Hypothalamus (tissue), 51 donors: ENCODE data around the gene NLRC5.

ENCODE experiments used
- DNase-seq, 51 donors: peaks; one replicate each; lab custom pipeline; 2025; lab: John Stamatoyannopoulos, UW

Gene NLRC5

DNA sequence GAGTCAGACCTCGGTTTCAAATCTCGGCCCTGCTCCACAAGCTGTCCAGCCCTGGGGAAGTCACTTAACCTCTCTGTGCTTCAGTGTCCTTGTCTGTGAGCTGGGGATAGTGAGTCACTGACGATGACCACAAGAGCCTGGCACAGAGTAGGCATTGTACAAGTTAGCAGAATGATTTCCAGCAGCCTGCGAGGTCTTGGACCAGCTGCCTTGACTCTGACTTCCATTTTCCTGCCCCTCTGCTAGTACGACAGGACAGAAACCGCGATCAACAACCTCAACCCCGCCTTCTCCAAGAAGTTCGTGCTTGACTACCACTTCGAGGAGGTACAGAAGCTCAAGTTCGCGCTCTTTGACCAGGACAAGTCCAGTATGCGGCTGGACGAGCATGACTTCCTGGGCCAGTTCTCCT, 123.7 kb downstream of the NLRC5 start:
- DNase-seq, result peak in 9 of 51 donors; percentile 18 to 58 (median 31)

DNA sequence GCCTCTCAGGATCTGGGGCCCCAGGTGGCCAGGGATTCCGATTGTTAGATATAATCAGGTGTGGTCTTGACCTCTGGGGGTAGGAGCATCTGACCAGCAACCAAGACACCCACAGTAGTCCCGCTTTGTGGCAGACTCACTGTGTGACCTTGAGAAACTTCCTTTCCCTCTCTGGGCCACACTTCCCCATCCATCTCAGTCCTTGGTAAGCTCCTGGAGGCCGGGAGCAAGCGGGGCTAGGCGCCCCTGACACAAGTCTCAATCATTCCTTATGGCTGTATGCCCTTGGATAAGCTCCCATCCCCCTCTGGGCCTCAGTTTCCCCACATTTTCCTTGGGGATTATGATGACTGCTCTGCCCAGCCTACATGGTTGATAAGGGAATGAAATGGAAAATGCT, 124.3 kb downstream of the NLRC5 start:
- DNase-seq, result no peak

DNA sequence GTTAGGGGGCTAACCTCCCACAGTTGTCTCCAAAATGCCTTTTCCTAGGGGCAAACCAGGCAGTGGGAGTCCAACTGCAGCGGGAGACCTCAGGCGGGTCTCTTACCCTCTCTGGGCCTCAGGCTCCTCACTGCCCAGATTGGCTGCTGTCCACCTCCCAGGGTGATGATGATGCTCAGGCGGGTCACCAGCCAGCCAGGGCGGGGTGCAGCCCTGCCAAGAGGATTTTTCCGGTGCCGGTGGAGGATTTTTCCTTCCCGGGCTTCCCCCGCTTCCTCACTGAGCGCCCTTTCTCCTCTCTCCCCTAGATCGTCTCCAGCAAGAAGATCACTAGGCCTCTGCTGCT, 125.8 kb downstream of the NLRC5 start:
- peak in 3 of 51 donors; percentile 70 to 77 (median 76) for DNase-seq

DNA sequence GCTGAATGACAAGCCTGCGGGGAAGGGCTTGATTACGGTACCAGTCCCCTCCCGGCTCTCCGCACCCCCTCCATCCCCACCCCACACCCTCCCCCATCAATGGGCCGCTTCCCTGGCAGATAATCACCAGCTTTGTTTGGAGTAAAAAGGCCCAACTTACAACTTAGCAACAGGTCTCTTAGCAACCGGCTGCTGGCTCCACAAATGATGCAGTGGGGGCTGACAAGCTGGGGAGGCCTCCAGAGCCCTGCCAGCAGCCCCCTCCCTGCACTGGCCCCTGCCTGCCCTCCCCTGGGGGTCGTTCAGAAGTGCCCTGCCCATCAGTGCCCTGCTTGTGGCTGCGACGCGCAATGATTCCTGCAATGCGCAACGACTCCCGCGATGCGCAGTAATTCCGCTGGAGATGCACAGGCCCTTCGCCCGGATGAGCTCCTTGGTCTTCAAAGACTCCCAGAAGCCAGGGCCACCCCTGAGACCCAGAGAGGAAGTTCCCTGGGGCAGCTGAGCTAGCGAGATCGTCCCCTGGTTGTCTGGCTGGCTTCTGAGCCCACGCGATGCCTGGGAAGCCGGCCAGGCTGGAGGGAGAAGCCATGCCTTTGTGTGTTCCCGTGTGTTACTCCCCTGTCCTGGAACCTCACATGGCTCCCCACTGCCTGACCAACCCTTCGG, 126.3 kb downstream of the NLRC5 start:
- DNase-seq, result peak; percentile 43 to 96 (median 86)

DNA sequence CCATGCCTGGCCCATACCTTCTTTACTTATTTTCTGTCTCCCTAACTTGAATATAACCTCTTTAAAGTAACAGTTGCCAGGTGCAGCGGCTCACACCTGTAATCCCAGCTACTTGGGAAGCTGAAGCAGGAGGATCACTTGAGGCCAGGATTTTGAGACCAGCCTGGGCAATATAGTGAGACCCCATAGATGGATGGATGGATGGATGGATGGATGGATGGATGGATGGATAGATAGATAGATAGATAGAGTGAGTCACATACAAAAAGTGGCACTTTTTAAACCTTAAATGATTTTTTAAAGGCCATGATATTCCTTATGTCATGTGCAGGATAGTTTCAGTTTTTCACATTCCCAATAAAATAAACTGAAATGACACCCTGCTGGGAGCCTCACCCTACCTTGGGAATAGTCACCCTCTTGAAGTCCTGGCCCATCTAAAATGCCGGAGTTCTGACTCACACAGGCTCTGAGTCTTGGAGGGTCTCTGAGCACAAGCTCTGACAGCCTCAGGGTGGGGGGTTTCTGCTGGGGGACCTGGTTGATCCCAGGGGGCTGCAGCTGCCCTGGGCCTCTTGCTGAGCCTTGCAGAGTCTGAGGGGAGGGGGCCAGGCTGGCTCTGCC, 129.2 kb downstream of the NLRC5 start:
- no peak for DNase-seq

DNA sequence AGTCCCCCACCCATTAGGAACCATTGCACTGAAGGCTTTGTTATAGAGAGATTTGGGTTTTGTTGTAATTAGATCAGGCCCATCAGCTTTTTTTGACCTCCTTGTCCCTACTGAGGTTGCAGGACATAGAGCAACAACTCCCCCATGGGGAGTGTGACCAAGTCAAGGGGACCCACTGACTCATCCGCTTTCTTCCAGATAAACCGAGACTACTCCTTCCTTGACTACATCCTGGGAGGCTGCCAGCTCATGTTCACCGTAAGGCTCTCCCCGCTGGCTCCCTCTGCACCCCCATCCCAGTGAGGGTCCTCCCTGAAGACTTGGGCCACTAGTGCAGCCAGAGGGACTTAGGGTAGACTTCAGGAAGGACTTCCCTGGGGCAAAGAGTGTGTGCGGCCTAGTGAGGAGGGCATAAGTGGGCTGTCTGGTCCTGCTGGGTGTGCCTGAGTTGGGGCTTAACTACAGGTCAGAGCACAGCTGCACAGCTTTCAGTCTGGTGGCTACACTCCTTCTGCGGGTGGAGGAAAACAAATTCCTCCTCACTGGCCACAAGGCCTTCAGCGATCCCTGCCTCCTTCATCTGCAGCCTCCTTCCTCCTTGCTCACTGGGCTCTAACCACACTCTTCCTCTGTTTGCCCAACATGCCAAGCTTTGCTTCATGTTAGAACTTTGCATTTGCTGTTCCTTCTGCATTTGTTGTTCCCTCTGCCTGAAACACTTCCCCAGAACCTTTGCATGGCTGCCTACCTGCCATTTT, 134.0 kb downstream of the NLRC5 start:
- DNase-seq, result no peak

DNA sequence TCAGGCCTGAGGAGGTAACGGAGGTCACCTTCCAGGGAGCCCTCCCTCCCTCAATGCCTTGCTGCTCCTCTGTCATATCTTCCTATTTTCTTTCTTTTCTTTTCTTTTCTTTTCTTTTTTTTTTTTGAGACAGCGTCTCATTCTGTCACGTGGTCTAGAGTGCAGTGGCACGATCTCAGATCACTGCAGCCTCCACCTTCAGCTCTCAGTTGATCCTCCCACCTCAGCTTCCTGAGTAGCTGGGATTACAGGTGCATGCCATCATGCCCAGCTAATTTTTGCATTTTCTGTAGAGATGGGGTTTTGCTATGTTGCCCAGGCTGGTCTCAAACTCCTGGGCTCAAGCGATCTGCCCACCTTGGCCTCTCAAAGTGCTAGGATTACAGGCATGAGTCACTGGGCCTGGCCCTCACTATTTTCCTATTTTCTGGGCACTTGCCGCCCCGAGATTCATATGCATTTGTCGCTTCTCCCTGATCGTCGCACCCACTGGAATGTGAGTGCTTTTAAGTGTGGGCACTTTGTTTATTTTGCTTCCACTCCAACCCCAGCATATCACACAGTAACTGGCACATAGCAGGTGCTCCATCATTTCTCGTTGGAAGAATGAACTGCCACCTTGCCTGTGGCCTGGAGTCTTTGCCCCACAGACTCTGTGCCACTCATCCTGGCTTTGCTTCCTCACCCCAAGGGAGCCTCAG, 134.8 kb downstream of the NLRC5 start:
- no peak for DNase-seq

DNA sequence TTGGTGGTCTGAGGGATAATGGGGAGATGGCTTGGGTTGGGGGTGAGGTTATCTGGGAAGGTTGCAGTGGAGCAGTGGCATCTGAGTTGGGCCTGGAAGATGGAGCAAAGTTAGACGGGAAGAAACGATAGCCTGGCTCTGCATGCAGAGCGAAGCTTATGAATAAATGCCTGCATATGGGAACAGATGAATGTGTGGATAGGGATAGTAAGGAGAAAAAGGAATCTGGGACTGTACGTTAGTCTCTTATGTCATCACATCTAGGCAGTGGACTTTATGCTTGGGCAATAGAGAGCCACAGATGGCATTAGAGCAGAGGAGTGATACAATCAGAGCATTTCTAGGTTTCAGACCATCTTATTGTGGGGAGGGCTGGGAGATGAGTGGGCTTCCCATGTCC, 136.0 kb downstream of the NLRC5 start:
- no peak for DNase-seq

DNA sequence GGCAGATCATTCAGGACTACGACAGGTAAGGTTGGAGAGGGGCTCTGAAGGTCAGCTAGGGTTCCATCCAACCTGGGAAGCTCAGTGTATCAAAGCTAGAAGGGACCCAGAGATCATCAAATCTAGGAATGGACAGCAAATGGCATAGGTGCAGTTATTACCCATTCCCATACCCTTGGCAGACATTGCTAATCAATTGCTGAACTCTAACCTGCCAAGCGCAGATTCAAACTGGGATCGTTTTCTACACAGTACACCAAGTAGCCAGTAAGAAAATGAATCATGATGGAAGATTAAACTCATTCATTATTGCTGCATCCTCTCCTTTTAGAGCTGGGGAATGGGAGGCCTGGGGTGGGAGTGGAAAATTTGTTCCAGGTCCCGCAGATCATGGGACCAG, 136.6 kb downstream of the NLRC5 start:
- no peak for DNase-seq

DNA sequence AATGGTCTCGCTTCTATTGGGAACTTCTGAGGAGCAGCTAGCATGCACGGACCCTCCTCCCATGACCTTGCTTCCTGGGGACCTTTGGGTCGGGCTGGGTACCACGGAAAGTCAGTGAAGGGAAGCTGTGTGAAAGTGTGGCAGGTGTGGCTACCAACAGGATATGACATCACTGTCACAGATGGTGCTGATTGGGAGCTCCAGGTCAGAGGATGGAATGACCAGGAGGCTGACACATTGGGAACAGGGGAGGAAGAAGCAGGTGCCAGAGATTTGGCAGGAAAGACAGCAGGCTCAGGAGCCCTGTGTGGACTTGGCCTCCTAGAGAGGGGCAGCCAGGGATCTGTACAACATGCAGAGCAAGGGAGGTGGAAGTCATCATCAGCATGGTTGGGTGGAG, 137.1 kb downstream of the NLRC5 start:
- DNase-seq, result no peak

DNA sequence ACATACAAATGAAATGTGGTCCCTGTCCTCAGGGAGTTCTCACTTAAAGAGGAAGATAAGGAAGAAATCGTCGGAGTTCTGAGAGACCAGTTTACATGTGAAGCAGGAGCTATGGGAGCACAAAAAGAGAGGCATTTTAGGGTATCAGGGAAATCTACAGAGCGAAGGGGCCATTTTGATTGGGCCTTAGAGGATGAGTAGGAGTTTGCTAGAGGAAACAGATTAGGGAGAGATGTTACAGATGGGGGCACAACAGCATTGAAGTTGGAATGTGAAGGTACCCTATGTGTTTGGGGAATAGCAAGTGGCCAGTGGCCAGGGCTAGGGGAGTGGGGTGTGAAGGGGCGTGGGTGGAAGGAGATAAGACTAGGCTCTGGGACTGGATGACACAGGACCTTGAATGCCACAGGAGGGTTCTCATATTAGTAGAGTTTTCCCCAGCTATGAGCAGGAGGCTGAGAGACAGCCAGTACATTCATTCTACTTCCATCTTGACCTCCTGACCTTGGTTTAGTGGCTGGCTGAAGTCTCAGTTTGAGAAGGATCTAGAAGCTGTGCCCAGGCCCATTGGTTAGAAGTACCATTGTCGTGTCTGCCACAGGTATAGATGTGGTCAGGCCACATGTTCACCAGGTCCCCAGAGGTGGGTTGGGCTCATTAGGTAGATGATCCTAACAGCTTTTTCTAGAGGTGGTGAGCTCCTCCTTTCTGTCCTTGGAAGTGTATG, 137.8 kb downstream of the NLRC5 start:
- DNase-seq, result no peak

DNA sequence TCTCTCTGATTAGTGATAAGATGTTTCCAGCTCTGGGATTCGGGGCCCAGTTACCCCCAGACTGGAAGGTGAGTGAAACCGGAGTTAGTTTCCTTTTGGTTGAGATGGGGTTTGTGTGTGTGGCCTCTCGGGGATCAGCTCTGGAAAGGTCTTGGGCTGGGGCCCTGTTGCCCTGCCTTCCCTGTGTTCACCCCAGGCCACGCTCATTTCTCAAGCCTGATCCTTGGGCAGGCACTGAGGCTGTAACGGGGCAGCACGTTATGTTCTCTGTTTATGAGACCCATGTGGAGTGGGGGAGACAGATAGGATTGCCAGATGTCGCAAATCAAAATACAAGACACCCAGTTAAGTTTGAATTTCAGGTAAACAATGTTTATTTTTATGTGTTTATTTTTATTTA, 138.5 kb downstream of the NLRC5 start:
- DNase-seq, result no peak

DNA sequence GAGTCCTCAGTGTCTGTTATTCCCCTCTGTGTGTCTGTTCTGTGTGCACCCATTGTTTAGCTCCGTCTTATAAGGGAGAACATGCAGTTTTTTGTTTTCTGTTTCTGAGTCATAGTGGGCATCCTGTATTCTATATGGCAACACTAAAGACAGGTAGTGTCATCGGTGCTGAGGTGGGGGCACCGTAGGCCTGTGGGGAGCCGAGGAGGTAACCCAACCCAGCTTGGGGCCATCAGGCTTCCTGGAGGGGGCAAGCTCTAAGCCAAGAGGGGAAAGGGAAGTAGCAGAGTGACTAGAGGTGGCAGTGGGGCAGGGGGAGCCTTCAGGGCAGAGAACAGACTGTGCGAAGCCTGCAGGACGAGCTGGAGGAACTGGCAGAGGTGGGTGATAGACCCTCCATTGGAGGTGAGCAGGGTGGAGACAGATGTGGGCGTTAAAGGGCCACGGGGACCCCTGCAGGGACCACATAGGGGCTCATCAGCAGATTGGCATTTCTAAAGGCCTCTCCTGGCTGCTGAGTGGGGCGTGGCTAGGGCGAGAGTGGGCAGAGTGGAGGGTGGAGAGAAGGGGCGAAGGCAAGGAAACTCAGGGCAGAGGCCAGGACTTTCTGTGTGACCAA, 139.5 kb downstream of the NLRC5 start:
- no peak for DNase-seq

DNA sequence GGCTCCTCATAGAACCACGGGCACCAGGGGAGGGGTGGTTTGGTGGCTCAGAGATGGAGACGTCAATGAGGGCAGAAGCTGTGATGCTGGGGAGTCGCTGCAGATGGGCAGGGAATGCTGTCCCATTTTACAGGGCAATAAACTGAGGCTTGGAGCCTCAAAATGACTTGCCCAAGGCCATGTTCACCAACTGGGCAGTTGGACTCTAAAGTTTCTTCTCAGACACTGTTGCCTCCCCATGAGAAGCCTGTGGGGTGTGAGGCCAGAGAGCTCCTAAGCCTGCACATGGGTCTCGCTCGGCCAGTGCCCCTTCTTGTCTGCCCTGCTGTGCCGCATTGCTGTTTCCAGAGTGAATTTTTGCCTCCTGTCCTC, 141.6 kb downstream of the NLRC5 start:
- no peak for DNase-seq

DNA sequence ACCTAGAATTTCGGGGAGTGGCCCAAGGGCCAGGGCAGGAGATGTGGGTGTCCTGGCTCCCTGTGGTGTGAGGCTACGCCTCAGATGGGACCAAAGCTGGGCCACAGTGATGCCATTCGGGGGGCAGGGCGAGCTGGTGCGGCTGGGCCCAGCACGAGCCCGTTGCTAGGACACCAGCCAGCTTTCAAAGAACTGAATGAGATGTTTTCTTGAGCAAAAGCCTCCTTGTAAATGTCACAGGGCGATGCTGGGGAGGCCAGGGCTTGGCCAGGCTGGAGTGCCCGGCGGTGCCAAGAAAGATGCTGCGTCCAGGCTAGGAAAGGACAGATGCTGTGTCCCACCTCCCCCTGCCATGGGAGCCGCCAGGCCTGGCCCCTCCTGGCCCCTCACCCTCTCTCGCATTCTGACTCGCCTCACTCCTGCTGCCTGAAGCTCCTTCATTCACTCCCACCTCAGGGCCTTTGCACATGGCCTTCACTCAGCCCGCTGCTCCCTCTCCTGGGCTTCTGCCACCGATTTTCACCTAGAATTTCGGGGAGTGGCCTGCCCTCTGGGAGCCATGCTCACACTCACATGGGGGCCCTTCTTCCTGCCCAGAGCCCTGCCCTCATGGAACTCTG, 142.1 kb downstream of the NLRC5 start:
- peak in 46 of 51 donors; percentile 22 to 93 (median 79) for DNase-seq

DNA sequence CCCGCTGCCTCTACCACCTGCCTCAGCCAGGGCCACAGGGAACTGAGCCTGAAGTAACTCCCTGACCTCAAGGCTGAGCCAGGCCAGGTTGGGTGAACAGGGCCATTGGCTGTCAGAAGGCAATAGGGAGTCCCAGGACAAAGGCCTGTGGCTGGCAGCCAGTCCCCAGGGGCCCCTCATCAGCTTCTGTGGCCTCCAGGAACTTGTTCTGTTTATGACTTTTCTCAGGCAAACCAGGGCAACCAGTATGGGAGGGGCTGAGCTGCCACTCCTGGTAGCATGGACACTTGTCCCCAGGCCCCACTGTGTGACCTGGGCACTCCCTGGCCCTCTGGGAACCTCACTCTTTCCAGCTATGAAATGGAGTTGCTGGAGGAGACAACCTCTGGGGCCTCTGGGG, 143.1 kb downstream of the NLRC5 start:
- DNase-seq, result peak in 1 of 51 donors; percentile 31

DNA sequence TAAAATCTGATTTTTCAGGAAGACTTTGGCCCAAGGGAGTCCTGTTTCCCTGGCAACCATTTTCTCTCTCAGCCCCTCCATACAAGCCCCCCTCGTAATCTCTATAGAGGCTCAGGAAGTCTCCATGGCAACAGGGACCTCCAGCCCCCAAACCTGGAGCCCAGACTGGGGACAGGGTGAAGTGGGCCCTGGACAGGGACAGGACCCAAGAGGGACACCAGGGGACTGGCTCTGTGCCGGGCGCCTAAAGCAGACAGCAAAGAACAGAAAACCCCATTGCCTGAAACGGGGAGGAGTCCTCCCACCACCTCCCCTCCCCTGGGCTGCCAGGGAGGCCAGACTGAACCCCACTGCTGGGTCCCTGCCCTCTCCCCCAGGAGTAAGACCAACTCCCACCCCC, 143.7 kb downstream of the NLRC5 start:
- no peak for DNase-seq
